Renal cortical epithelial cell (primary cell): ENCODE data around the gene EPB41. TPM values are rescaled to one million over a fixed set of nuclear protein-coding genes. Genes with fewer than 3 reads are reported as not detected.
"Not testable (repeated sequence)": the region's sequence is repeated elsewhere in the genome, so short reads cannot be mapped to it uniquely, and the experiment has no call there.

Source experiments
- DNase-seq: peaks from one replicate; pipeline ENCODE4 v3.0.0-alpha.2; 2011; ENCODE audit warnings: low read depth
- total RNA-seq: library from RNA; depleted of rRNA; stranded (reverse); fragments of >200 nt; gene quantifications from 2 replicates; pipeline ENCODE4 v1.2.3, GENCODE V29; 2014

EPB41 gene
- total RNA-seq, 1 donor from 2014 or later = 22.5 TPM

GRCh38 chr1:29133861-29134694, 219.7 kb downstream of the EPB41 start:
- no peak for DNase-seq

DNA sequence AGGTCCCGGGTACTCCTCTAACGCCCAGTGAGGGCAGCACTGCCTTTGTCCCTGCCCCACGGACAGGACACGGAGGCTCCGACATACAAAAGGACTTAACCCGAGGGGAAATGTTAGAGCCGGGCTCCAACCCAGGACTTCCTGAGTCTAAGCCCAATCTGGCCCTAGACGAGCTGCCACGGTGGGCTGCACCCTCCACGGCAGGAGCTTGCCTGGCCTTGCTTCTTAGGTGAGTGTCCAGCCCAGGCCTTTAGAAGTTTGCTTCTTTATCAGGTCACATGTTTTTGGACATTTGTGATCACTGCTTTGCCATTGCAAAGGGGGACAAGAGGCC, 220.3 kb downstream of the EPB41 start:
- DNase-seq = no peak

- DNase-seq = peak; percentile 59
These were observed 222.1 kb downstream of the EPB41 start for GRCh38 chr1:29136391-29136915.

DNA sequence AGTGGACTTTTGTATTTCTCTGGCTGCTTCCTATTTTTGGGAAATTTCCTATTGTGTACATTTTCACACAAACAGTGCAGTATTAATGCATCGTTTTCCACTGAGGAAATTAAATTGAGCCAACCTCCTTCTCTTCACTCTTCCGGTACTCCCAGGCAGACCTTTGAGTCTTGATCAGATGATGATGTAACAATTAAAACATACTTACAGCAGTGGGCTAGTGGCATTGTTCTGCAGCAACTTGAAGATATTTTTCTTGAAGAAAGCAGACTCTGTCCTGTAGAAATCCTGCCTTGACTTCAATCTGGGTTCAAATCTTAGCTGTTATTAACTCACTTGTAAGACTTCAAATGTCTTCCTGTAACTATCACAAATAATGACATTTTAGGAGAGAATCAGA, 228.3 kb downstream of the EPB41 start:
- DNase-seq = no peak

DNA sequence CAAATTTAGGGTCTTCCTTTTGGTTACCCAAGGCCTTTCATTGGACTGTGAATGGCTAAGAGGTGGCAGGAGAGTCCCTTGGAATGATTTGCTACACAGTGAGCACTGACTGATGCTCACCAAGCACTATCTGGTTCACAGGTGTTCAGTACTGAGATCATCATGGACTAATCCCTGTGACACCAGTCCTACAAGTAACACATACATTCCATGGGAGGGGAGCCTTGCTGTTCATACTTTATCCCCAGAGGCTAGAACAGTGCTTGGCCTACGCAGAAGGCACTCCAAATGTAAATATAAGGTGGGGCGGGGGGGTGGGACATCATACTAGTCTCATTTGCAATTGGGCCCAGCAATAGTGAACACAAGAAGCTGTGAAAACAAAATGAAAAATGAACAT, 229.8 kb downstream of the EPB41 start:
- DNase-seq = no peak

- peak; percentile 80 for DNase-seq
These were observed 231.5 kb downstream of the EPB41 start for GRCh38 chr1:29145739-29146437.

- DNase-seq = no peak
These were observed 234.5 kb downstream of the EPB41 start for GRCh38 chr1:29148656-29149491.

- not testable (repeated sequence) for DNase-seq
These were observed 236.0 kb downstream of the EPB41 start for GRCh38 chr1:29150346-29150745.

DNA sequence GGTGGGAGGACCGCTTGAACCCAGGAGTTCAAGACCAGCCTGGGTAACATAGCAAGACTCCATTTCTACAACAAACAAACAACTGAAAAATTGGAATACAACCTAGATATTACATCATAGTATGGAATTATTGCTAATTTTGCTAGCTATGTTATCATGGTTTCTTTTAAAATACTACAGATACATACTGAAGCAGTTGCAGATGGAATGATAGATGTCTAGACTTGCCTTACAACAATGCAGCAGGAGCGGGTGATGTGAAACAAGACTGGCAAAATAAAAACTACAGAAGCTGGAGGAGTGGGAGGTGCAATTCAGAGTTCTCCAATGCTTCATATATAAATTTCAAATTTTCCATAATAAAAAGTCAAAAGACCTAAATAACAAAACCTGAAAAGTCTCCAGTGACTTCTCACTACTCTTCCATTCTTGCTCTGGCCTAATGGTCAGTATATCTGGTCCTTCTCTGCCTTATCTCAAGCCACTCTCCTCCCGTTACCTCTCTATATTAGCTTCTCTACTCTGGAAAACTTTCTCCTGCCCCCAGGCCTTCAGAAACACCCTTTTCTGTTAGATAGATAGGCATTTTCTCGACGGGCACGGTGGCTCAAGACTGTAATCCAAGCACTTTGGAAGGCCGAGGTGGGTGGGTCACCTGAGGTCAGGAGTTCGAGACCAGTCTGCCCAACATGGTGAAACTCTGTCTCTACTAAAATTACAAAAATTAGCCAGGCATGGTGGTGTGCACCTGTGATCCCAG, 237.9 kb downstream of the EPB41 start:
- no peak for DNase-seq

DNA sequence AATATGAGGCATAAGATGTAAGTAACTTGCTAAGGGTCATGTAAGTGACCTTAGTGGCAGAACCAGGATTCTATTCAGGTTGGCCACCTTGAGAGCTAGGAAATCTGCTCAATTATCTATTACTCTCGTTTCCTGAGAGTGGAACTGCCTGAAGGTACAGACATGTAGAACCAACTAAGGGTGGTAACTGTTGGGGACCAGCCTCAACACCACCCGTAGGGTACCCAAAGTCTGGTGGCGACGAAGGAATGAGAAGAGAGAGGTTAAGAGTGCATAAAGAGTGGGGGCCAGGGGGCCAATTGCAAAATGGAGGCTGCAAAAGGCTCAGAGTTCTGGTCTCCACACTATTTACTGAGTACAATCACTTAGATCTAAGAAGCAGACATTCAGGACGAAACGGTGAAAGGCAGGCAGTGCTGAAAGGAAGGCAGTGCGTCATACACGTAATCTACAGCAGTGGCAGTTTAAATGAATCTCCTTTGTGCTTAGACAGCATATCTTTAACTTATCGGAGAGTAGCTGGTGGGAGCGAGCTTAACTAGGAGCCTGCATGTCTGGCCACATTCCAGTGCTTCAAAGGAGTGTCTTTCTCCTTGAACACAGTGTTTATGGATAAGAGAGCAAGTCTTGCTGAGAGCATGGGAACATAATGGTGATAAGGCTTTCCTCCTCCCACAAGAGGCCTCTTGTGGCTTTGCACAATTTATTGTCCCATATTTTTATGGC, 242.3 kb downstream of the EPB41 start:
- peak; percentile 64 for DNase-seq

DNA sequence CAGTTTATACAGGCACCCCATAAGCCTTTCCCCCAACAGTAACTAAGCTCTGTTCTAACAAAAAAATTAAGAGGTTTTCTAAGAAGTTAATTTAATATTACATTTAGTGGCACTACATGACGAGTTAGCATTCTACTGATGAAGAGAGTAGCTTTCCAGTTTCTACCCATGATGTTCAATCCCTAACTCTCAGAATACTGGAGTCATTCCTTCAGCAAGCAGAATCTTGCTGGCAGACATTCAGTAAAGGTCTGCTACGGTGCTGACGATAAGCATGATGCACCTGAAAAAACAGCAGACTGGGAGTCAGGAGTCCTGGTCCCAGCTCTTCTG, 242.9 kb downstream of the EPB41 start:
- DNase-seq = no peak

DNA sequence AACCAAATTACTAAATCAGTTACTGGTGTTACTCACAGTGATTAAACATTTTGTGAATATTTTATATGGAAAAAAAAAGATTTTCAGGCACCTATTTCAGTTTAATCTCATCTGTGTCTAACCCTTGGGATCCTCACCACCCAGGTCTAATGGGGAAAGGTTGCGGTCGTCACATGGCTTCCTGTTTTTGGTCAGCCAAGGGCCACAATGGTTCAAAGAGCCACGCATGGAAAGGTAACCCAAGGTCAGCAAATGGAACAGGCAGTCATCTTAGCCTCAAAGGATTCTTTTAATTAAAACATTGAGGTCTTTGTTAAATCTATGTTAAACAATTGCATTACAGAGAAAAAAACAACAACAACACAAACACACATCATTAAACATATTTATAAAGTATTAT, 245.4 kb downstream of the EPB41 start:
- no peak for DNase-seq

GRCh38 chr1:29162025-29162424, 247.7 kb downstream of the EPB41 start:
- DNase-seq = peak; percentile 51

DNA sequence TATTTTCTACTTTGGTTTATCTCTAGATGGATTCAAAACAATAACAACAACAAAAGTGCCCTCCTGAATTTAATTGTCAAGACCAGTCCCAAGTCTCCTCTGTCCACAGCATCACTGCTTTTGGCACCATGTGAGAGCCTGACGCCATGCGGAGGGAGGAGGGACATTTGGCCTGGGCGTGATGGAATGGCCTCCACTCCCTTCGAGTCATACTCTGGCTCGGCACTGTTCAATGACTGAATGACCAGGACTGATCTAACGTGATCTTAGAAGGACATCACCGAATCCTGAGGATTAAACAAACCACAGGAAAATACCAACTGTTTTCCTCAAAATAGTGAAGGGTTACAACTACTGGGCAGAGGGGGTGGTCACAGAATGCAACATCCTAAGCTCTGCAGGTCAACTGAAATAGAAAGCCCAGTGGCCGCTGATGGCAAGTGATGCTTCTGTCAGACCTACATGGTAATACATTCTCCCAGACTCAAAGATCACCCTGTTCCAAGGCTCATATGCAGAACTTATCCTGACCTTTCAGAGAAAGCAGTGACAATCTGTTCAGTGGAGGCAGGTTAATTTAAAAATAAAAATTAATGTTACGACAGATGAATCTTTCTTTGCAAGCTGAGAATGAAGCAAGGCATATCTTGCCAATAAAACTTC, 248.2 kb downstream of the EPB41 start:
- no peak for DNase-seq

DNA sequence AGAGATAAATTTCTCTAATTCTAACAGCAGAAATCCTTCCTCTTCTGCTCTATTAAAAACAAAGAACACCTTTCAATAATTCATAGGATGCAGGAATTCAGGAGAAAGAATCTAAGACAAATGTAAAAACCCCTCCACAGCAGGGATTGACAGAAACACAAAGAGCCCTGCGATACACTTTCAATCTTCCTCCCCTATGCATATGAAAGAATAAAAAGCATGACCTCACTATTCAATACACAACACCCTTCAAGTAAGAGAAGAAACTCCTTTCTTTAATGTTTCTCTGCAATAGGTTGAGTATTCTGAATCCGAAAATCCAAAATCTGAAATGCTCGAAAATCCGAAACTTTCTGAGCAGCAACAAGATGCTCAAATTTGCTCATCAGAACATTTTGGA, 250.2 kb downstream of the EPB41 start:
- no peak for DNase-seq

DNA sequence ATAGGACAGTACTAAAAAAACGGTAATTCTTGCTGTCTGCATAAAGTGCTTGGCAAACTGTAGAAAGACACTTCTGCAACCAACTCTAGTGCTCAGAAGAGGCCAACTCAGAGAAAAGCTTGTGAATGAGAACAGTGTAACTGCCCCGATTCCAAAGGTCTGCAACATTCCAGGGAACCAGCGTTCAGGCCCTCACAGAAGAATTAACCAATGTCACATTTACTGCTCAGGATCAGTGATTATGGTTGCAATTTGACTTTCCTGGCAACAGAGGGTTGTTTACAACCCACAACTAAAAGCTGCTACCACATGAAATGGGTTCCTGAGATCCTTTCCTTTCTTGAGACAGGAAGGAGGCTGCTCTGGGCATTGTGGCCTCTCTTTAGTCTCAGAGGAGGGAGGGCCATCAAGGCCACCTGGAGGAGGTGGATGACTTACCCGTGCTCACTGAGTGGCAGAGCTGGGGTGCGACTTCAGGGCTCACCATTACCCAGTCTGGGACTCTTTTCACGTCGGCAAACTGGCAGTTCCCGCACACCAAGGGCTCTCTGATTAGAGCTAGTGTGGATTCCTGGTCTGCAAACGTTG, 252.0 kb downstream of the EPB41 start:
- peak; percentile 96 for DNase-seq

- no peak for DNase-seq
These were observed 253.5 kb downstream of the EPB41 start for GRCh38 chr1:29167904-29168303.
